ENCODE measurements around the gene RIT2. TPM values are rescaled to one million over a fixed set of nuclear protein-coding genes. Genes with fewer than 3 reads are reported as not detected.

RIT2 gene
- total RNA-seq, 2 donors from 2014 or later = not detected

- DNase-seq = no peak
- no peaks in the 10 kb centered on the region for H3K9me3 ChIP-seq
- H3K4me3 ChIP-seq = no peak overlapping the region
- intact Hi-C loops (cut with DNase I) = no loop called here
- H3K9ac ChIP-seq (ENCODE audit: low read depth in 2 of 2, low read length in 2 of 2) = no peak overlapping the region
- no peaks in the 10 kb centered on the region for H3K36me3 ChIP-seq
- no peaks in the 10 kb centered on the region for H3K4me1 ChIP-seq
- TF ChIP-seq, protein P1, sequence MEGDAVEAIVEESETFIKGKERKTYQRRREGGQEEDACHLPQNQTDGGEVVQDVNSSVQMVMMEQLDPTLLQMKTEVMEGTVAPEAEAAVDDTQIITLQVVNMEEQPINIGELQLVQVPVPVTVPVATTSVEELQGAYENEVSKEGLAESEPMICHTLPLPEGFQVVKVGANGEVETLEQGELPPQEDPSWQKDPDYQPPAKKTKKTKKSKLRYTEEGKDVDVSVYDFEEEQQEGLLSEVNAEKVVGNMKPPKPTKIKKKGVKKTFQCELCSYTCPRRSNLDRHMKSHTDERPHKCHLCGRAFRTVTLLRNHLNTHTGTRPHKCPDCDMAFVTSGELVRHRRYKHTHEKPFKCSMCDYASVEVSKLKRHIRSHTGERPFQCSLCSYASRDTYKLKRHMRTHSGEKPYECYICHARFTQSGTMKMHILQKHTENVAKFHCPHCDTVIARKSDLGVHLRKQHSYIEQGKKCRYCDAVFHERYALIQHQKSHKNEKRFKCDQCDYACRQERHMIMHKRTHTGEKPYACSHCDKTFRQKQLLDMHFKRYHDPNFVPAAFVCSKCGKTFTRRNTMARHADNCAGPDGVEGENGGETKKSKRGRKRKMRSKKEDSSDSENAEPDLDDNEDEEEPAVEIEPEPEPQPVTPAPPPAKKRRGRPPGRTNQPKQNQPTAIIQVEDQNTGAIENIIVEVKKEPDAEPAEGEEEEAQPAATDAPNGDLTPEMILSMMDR (IDR thresholded peaks at IDR 0.05) = no peak
- no peaks in the 10 kb centered on the region for H3K27me3 ChIP-seq
- H3K27ac ChIP-seq = no peak overlapping the region
These were observed 186.3 kb downstream of the RIT2 start for GRCh38 chr18:42929181-42929580.

GRCh38 chr18:42925036-42925435, 190.4 kb downstream of the RIT2 start:
- no peak for DNase-seq
- H3K4me3 ChIP-seq = no peak overlapping the region
- no peak overlapping the region for H3K27ac ChIP-seq
- no peaks in the 10 kb centered on the region for H3K36me3 ChIP-seq
- H3K9ac ChIP-seq (ENCODE audit: low read depth in 2 of 2, low read length in 2 of 2) = no peak overlapping the region
- intact Hi-C loops (cut with DNase I) = no loop called here
- H3K27me3 ChIP-seq = no peaks in the 10 kb centered on the region
- no peaks in the 10 kb centered on the region for H3K4me1 ChIP-seq
- TF ChIP-seq, protein P1 (IDR thresholded peaks at IDR 0.05) = no peak
- no peaks in the 10 kb centered on the region for H3K9me3 ChIP-seq

GRCh38 chr18:42922363-42922762, 193.1 kb downstream of the RIT2 start:
- intact Hi-C loops (cut with DNase I) = no loop called here
- TF ChIP-seq, protein P1 (IDR thresholded peaks at IDR 0.05) = no peak
- H3K4me1 ChIP-seq = no peaks in the 10 kb centered on the region
- H3K36me3 ChIP-seq = no peaks in the 10 kb centered on the region
- H3K4me3 ChIP-seq = no peak overlapping the region
- no peaks in the 10 kb centered on the region for H3K9me3 ChIP-seq
- H3K9ac ChIP-seq (ENCODE audit: low read depth in 2 of 2, low read length in 2 of 2) = no peak overlapping the region
- DNase-seq = no peak
- H3K27me3 ChIP-seq = no peaks in the 10 kb centered on the region
- no peak overlapping the region for H3K27ac ChIP-seq

DNA sequence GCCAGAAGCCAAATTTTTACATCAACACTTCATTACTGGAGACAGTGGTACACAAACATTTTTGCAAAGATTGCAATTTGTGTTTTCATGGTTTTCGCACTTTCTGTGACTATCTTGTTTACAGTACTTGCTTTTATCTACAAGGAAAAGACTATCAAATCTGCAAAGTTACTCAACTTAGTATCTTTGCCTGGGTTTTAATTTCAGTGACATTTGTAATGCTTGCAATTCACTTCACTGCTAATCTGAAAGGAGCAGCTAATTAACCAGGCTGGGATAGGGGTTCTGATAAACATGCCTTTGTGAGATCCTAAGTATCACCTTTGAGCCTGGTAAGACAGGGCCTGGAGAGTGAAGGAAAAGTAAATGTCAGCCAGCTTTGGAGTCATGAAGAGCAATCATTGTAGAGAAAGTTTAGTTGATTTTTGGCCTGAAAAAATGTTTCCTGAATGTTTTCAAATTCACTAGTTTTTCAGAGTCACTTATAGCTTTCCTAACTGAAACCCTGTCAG, 194.2 kb downstream of the RIT2 start:
- H3K4me3 ChIP-seq = no peak overlapping the region
- no peaks in the 10 kb centered on the region for H3K36me3 ChIP-seq
- TF ChIP-seq, protein P1 (IDR thresholded peaks at IDR 0.05) = no peak
- no peak overlapping the region for H3K27ac ChIP-seq
- no peak for DNase-seq
- intact Hi-C loops (cut with DNase I) = no loop called here
- no peaks in the 10 kb centered on the region for H3K9me3 ChIP-seq
- H3K9ac ChIP-seq (ENCODE audit: low read depth in 2 of 2, low read length in 2 of 2) = no peak overlapping the region
- H3K27me3 ChIP-seq = no peaks in the 10 kb centered on the region
- H3K4me1 ChIP-seq = no peaks in the 10 kb centered on the region

GRCh38 chr18:42920621-42921020, 194.9 kb downstream of the RIT2 start:
- H3K9ac ChIP-seq (ENCODE audit: low read depth in 2 of 2, low read length in 2 of 2) = no peak overlapping the region
- intact Hi-C loops (cut with DNase I) = no loop called here
- H3K27me3 ChIP-seq = no peaks in the 10 kb centered on the region
- H3K4me1 ChIP-seq = no peaks in the 10 kb centered on the region
- H3K27ac ChIP-seq = no peak overlapping the region
- H3K4me3 ChIP-seq = no peak overlapping the region
- TF ChIP-seq, protein P1 (IDR thresholded peaks at IDR 0.05) = no peak
- no peaks in the 10 kb centered on the region for H3K9me3 ChIP-seq
- no peak for DNase-seq
- H3K36me3 ChIP-seq = no peaks in the 10 kb centered on the region

All from colonic mucosa (tissue), 4 donors.